Dendritic cell treated with granulocyte-macrophage colony-stimulating factor and Interleukin-4, amounts not matched to agents 40 ng/mL and 50 ng/mL, for 4 days (primary cell): ENCODE results near the gene PTPN11.
"Not testable (repeated sequence)": the region's sequence is repeated elsewhere in the genome, so short reads cannot be mapped to it uniquely, and the experiment has no call there.

Experiments used
- H3K27ac Mint-ChIP-seq: one replicate; pipeline ENCODE4 v1.8.0; 2022; ENCODE audit warnings: mild to moderate bottlenecking, mixed read lengths
- H3K27me3 Mint-ChIP-seq: one replicate; pipeline ENCODE4 v1.8.0; 2022; ENCODE audit warnings: mild to moderate bottlenecking, mixed read lengths
- H3K36me3 Mint-ChIP-seq: one replicate; pipeline ENCODE4 v1.8.0; 2022; ENCODE audit warnings: low read depth, mixed read lengths
- H3K4me1 Mint-ChIP-seq: one replicate; pipeline ENCODE4 v1.8.0; 2022; ENCODE audit warnings: low read depth, mixed read lengths
- H3K4me3 Mint-ChIP-seq: one replicate; pipeline ENCODE4 v1.8.0; 2022; ENCODE audit warnings: mild to moderate bottlenecking, moderate library complexity, mixed read lengths
- H3K9me3 Mint-ChIP-seq: one replicate; pipeline ENCODE4 v1.8.0; 2022; ENCODE audit warnings: mixed read lengths
- intact Hi-C: fragments of 100-400 bp; cut with micrococcal nuclease; formaldehyde crosslinking; loops from one replicate; pipeline ENCODE4 v1.15.0; 2022

Gene PTPN11

DNA sequence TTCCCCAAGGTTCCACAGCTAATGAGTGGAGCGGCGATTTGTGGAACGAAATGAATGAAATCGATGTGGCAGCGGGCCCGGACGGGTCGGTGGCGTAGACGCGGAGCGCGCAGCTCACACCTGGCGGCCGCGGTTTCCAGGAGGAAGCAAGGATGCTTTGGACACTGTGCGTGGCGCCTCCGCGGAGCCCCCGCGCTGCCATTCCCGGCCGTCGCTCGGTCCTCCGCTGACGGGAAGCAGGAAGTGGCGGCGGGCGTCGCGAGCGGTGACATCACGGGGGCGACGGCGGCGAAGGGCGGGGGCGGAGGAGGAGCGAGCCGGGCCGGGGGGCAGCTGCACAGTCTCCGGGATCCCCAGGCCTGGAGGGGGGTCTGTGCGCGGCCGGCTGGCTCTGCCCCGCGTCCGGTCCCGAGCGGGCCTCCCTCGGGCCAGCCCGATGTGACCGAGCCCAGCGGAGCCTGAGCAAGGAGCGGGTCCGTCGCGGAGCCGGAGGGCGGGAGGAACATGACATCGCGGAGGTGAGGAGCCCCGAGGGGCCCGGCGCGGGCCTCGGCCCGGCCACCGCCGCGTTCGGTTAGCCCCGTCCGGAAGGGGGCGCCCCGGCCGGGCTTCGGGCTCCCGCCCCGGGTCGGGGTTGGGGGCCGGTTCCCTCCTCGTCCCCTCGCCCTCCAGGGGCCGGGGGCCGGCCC, at the start of gene PTPN11:
TSS of gene PTPN11 (plus strand) at position 340 of the 689 bp plus-strand sequence. CDS start at position 505, 165 bp downstream.
- H3K27ac Mint-ChIP-seq: peak within 1 kb of the TSS; percentile 97
- intact Hi-C loops: no loop called here
- H3K4me1 Mint-ChIP-seq: peaks cover 31% of the 10 kb centered on the region
- H3K9me3 Mint-ChIP-seq: no peaks in the 10 kb centered on the region
- peaks cover 6% of the 10 kb centered on the region for H3K36me3 Mint-ChIP-seq
- no peaks in the 10 kb centered on the region for H3K27me3 Mint-ChIP-seq
- peak within 1 kb of the TSS; percentile 85 for H3K4me3 Mint-ChIP-seq

- Mint-ChIP-seq H3K9me3 (no peaks in the 10 kb centered on the region), H3K36me3 (no peaks in the 10 kb centered on the region), H3K27ac (no peak overlapping the region), H3K27me3 (no peaks in the 10 kb centered on the region), H3K4me1 (peaks cover 6% of the 10 kb centered on the region), H3K4me3 (no peak overlapping the region)
- intact Hi-C loops: no loop called here
Observed at GRCh38 chr12:112370199-112370598, 48.5 kb upstream of the PTPN11 start.

GRCh38 chr12:112370868-112371510, 47.8 kb upstream of the PTPN11 start:
- Mint-ChIP-seq H3K4me3 (no peak overlapping the region), H3K36me3 (no peaks in the 10 kb centered on the region), H3K27ac (no peak overlapping the region), H3K27me3 (no peaks in the 10 kb centered on the region), H3K9me3 (no peaks in the 10 kb centered on the region), H3K4me1 (peaks cover 6% of the 10 kb centered on the region)
- intact Hi-C loops: no loop called here

- Mint-ChIP-seq H3K4me3 (no peak overlapping the region), H3K36me3 (no peaks in the 10 kb centered on the region), H3K27ac (no peak overlapping the region), H3K4me1 (peaks cover 6% of the 10 kb centered on the region), H3K27me3 (no peaks in the 10 kb centered on the region), H3K9me3 (no peaks in the 10 kb centered on the region)
- intact Hi-C loops: no loop called here
Observed at GRCh38 chr12:112374166-112374740, 44.5 kb upstream of the PTPN11 start.

- no peaks in the 10 kb centered on the region for H3K9me3 Mint-ChIP-seq
- no peaks in the 10 kb centered on the region for H3K36me3 Mint-ChIP-seq
- H3K4me1 Mint-ChIP-seq: peaks cover 8% of the 10 kb centered on the region
- intact Hi-C loops: no loop called here
- no peaks in the 10 kb centered on the region for H3K27me3 Mint-ChIP-seq
- H3K4me3 Mint-ChIP-seq: no peak overlapping the region
- no peak overlapping the region for H3K27ac Mint-ChIP-seq
Observed at GRCh38 chr12:112375105-112375504, 43.6 kb upstream of the PTPN11 start.

- H3K4me3 Mint-ChIP-seq: peak overlapping the region; percentile 92
- peak overlapping the region; percentile 95 for H3K27ac Mint-ChIP-seq
- intact Hi-C loops: loop anchor here (10.0 kb wide), 2 partner anchors 86 to 366 kb away; partner anchors contain the start of genes ERP29 and TMEM116
- no peaks in the 10 kb centered on the region for H3K9me3 Mint-ChIP-seq
- H3K27me3 Mint-ChIP-seq: no peaks in the 10 kb centered on the region
- peaks cover 13% of the 10 kb centered on the region for H3K36me3 Mint-ChIP-seq
- H3K4me1 Mint-ChIP-seq: peaks cover 32% of the 10 kb centered on the region
Observed at GRCh38 chr12:112380663-112381405, 37.9 kb upstream of the PTPN11 start.

- H3K4me3 Mint-ChIP-seq: peak overlapping the region; percentile 92
- intact Hi-C loops: loop anchor here (10.0 kb wide), 2 partner anchors 87 to 367 kb away; partner anchors contain the start of genes ERP29 and TMEM116
- H3K27me3 Mint-ChIP-seq: no peaks in the 10 kb centered on the region
- no peaks in the 10 kb centered on the region for H3K9me3 Mint-ChIP-seq
- H3K36me3 Mint-ChIP-seq: peaks cover 13% of the 10 kb centered on the region
- peak overlapping the region; percentile 95 for H3K27ac Mint-ChIP-seq
- H3K4me1 Mint-ChIP-seq: peaks cover 35% of the 10 kb centered on the region
Observed at GRCh38 chr12:112381406-112381882, 37.3 kb upstream of the PTPN11 start.

DNA sequence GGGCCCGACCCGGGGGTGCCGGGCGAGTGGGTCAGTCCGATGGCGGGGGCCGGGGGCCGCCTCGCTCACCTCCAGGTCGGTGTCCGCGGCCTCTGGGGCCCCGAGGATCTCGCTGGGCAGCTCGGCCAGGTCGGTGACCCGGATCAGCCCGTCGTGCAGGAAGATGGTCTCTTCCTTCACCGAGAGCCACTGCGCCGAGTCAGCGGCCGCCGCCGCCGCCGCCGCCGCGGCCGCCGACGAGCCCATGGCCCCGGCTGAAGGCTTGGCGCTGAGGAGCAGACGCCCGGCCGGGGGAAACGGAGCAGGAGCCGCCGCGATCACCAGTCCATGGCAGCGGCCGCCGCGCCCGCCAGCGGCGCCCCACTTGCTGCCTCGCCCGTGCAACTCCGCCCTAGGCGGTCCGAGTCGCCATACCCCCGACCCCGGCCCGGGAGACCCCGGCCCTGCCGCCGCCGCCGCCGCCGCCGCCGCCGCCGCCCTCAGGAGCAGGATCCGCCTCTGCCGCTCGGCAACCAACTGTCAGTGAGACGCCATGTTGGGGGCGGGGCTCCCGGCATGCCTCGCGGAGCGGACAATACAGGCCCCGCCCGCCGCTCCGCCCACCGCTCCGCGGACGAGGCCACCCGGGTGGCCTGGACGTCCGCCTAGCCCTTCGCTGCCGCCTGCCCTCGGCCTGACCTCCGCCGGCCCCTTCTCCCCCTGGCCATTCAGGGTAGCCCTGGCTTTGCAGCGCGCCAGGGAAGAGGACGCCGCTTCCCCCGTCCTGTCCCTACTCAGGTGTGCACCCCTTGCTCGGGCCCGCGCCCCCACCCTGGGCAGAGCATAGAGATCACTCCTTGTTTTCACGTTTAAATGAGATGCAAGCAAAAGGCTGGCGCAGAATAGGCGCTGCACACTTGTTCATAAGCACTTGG, 36.6 kb upstream of the PTPN11 start, which contains the start of gene HECTD4:
TSS of gene HECTD4 (minus strand) at position 549 of the 914 bp plus-strand sequence. CDS start at position 246, 303 bp downstream.
- H3K27ac Mint-ChIP-seq: peak within 1 kb of the TSS; percentile 95
- no peaks in the 10 kb centered on the region for H3K9me3 Mint-ChIP-seq
- no peaks in the 10 kb centered on the region for H3K27me3 Mint-ChIP-seq
- H3K4me3 Mint-ChIP-seq: peak within 1 kb of the TSS; percentile 92
- peaks cover 13% of the 10 kb centered on the region for H3K36me3 Mint-ChIP-seq
- intact Hi-C loops: loop anchor here (10.0 kb wide), 2 partner anchors 87 to 367 kb away; partner anchors contain the start of genes ERP29 and TMEM116
- peaks cover 42% of the 10 kb centered on the region for H3K4me1 Mint-ChIP-seq

- Mint-ChIP-seq H3K4me3 (peak overlapping the region; percentile 92), H3K4me1 (peaks cover 46% of the 10 kb centered on the region), H3K27ac (peak overlapping the region; percentile 95), H3K9me3 (no peaks in the 10 kb centered on the region), H3K36me3 (peaks cover 13% of the 10 kb centered on the region), H3K27me3 (no peaks in the 10 kb centered on the region)
- intact Hi-C loops: loop anchor here (10.0 kb wide), 2 partner anchors 88 to 368 kb away; partner anchors contain the start of genes ERP29 and TMEM116
Observed at GRCh38 chr12:112382866-112383265, 35.9 kb upstream of the PTPN11 start.

DNA sequence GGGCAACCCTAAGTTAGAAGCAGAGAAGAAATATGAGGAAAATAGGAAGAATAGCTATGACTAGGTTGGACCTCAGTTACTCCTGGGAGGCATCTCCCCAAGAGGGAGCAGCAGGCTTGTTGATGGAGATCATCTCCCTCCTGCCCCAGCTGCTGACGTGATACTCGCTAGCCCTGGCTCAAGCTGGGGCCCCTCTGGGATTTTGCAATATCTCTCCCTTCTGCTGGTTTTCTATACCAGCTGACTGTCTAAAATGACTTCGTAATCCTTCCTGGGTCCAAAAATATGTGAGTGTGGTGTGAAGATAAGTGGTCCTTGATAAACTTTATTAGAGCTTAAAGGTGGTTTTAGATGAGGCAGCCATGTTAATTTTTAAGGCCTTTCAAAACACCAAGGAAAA, 32.0 kb upstream of the PTPN11 start:
- H3K4me3 Mint-ChIP-seq: no peak overlapping the region
- H3K4me1 Mint-ChIP-seq: peaks cover 27% of the 10 kb centered on the region
- no peak overlapping the region for H3K27ac Mint-ChIP-seq

GRCh38 chr12:112389228-112389627, 29.5 kb upstream of the PTPN11 start:
- intact Hi-C loops: loop anchor here (10.0 kb wide), 2 partner anchors 94 to 374 kb away; partner anchors contain the start of genes ERP29 and TMEM116
- Mint-ChIP-seq H3K4me1 (peaks cover 16% of the 10 kb centered on the region), H3K27me3 (peaks cover 11% of the 10 kb centered on the region)

More for the DNA sequence above, 32.0 kb upstream of the PTPN11 start:
- Mint-ChIP-seq H3K27me3 (peaks cover 11% of the 10 kb centered on the region), H3K9me3 (no peaks in the 10 kb centered on the region), H3K36me3 (peaks cover 6% of the 10 kb centered on the region)
- intact Hi-C loops: loop anchor here (1.0 to 10.0 kb wide), 3 partner anchors 92 to 372 kb away; partner anchors contain the start of genes ERP29 and TMEM116

DNA sequence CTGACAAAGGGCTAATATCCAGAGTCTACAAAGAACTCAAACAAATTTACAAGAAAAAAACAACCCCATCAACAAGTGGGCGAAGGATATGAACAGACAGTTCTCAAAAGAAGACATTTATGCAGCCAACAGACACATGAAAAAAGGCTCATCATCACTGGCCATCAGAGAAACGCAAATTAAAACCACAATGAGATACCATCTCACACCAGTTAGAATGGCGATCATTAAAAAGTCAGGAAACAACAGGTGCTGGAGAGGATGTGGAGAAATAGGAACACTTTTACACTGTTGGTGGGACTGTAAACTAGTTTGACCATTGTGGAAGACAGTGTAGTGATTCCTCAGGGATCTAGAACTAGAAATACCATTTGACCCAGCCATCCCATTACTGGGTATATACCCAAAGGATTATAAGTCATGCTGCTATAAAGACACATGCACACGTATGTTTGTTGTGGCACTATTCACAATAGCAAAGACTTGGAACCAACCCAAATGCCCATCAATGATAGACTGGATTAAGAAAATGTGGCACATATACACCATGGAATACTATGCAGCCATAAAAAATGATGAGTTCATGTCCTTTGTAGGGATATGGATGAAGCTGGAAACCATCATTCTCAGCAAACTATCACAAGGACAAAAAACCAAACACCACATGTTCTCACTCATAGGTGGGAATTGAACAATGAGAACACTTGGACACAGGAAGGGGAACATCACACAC, 28.7 kb upstream of the PTPN11 start:
- not testable (repeated sequence) for H3K9me3 Mint-ChIP-seq
- peaks cover 14% of the 10 kb centered on the region for H3K4me1 Mint-ChIP-seq
- intact Hi-C loops: loop anchor here (10.0 kb wide), 2 partner anchors 95 to 375 kb away; partner anchors contain the start of genes ERP29 and TMEM116

More at GRCh38 chr12:112389228-112389627, 29.5 kb upstream of the PTPN11 start:
- H3K27ac Mint-ChIP-seq: no peak overlapping the region
- H3K9me3 Mint-ChIP-seq: no peaks in the 10 kb centered on the region
- H3K4me3 Mint-ChIP-seq: no peak overlapping the region
- H3K36me3 Mint-ChIP-seq: no peaks in the 10 kb centered on the region

More for the DNA sequence above, 28.7 kb upstream of the PTPN11 start:
- not testable (repeated sequence) for H3K27ac Mint-ChIP-seq, H3K4me3 Mint-ChIP-seq, H3K36me3 Mint-ChIP-seq
- peaks cover 11% of the 10 kb centered on the region for H3K27me3 Mint-ChIP-seq
